GM23248 (cell line): ENCODE data around the gene GLRX. TPM values are rescaled to one million over a fixed set of nuclear protein-coding genes. Genes with fewer than 3 reads are reported as not detected.
A peak's percentile ranks its signal among the peaks of the same experiment; 100 is the strongest.

Source experiments
- DNase-seq: peaks from one replicate; pipeline ENCODE4 v3.0.0-alpha.2; 2015
- H2AFZ ChIP-seq: fragments of 200-600 bp; sonication (generic); 2 replicates; pipeline ENCODE4 v1.6.1; 2016; ENCODE audit warnings: antibody characterized with exemption
- H3F3A ChIP-seq: fragments of 200-600 bp; sonication (generic); 2 replicates; pipeline ENCODE4 v1.6.1; 2016; ENCODE audit warnings: mild to moderate bottlenecking, antibody characterized with exemption, mixed run types; ENCODE audit not compliant: insufficient read depth
- H3K27ac ChIP-seq: fragments of 200-600 bp; sonication (generic); 2 replicates; pipeline ENCODE4 v1.5.1; 2016; ENCODE audit warnings: mild to moderate bottlenecking
- H3K27me3 ChIP-seq: fragments of 200-600 bp; sonication (generic); replicated peaks from 2 replicates; pipeline ENCODE4 v1.6.1; 2016; ENCODE audit warnings: mild to moderate bottlenecking; ENCODE audit not compliant: insufficient read depth
- H3K36me3 ChIP-seq: fragments of 200-600 bp; sonication (generic); 2 replicates; pipeline ENCODE4 v1.6.1; 2016; ENCODE audit warnings: low read depth, mild to moderate bottlenecking
- H3K4me1 ChIP-seq: fragments of 200-600 bp; sonication (generic); 2 replicates; pipeline ENCODE4 v1.6.1; 2016; ENCODE audit warnings: mild to moderate bottlenecking; ENCODE audit not compliant: insufficient read depth
- H3K4me2 ChIP-seq: fragments of 200-600 bp; sonication (generic); one replicate; pipeline ENCODE4 v1.6.1; 2016; ENCODE audit warnings: mild to moderate bottlenecking; ENCODE audit not compliant: unreplicated experiment
- H3K4me3 ChIP-seq: fragments of 200-600 bp; sonication (generic); 2 replicates; pipeline ENCODE4 v1.5.1; 2016; ENCODE audit warnings: mild to moderate bottlenecking
- H3K79me2 ChIP-seq: fragments of 200-600 bp; sonication (generic); 2 replicates; pipeline ENCODE4 v1.6.1; 2016; ENCODE audit warnings: mild to moderate bottlenecking; ENCODE audit not compliant: insufficient read depth
- H3K9ac ChIP-seq: fragments of 200-600 bp; sonication (generic); 2 replicates; pipeline ENCODE4 v1.6.1; 2016; ENCODE audit warnings: mild to moderate bottlenecking
- H3K9me2 ChIP-seq: fragments of 200-600 bp; sonication (generic); 2 replicates; pipeline ENCODE4 v1.6.1; 2016; ENCODE audit warnings: mixed run types, mild to moderate bottlenecking, moderate library complexity; ENCODE audit not compliant: insufficient read depth
- H3K9me3 ChIP-seq: fragments of 200-600 bp; sonication (generic); one replicate; pipeline ENCODE4 v1.6.1; 2017; ENCODE audit warnings: low read depth
- H4K20me1 ChIP-seq: fragments of 200-600 bp; sonication (generic); 2 replicates; pipeline ENCODE4 v1.6.0; 2016; ENCODE audit not compliant: insufficient read depth
- EZH2 ChIP-seq: fragments of 200-600 bp; sonication (generic); IDR thresholded peaks from 2 replicates; pipeline ENCODE4 v1.6.1; 2018; ENCODE audit warnings: antibody characterized with exemption, mild to moderate bottlenecking; ENCODE audit not compliant: insufficient read depth, poor library complexity, severe bottlenecking
- EZH2phosphoT487 ChIP-seq: fragments of 200-600 bp; sonication (generic); IDR thresholded peaks from 2 replicates; pipeline ENCODE4 v1.6.1; 2018; ENCODE audit warnings: antibody characterized with exemption, moderate library complexity, mild to moderate bottlenecking, low read depth; ENCODE audit not compliant: insufficient read depth
- WGBS, 2 experiments: methylation state at CpG; one replicate each; pipeline ENCODE4 v1.1.6; 2015 to 2017; ENCODE audit warnings: low lambda C conversion rate in 2 of 2, low coverage in 1 of 2; ENCODE audit errors: missing lambda C conversion rate in 2 of 2; 5-methylcytosine and 5-hydroxymethylcytosine counted together
- in situ Hi-C: fragments of 300-500 bp; cut with MboI; formaldehyde crosslinking; loops from 2 replicates; pipeline ENCODE4 v1.15.0; 2020
- polyA plus RNA-seq: library from polyadenylated mRNA; unstranded; fragments of >200 nt; fragmentation: Nextera tagmentation; extraction: Ambion mirVana; gene quantifications from 2 replicates; pipeline ENCODE4 v1.2.1, GENCODE V29; 2016
- total RNA-seq: library from RNA; depleted of rRNA; stranded (reverse); fragments of >200 nt; shearing (Covaris generic); gene quantifications from 2 replicates; pipeline ENCODE4 v1.2.3, GENCODE V29; 2014

The GLRX gene
- total and polyA plus RNA-seq, 2 experiments from 2014 or later: 144 to 316 TPM

DNA sequence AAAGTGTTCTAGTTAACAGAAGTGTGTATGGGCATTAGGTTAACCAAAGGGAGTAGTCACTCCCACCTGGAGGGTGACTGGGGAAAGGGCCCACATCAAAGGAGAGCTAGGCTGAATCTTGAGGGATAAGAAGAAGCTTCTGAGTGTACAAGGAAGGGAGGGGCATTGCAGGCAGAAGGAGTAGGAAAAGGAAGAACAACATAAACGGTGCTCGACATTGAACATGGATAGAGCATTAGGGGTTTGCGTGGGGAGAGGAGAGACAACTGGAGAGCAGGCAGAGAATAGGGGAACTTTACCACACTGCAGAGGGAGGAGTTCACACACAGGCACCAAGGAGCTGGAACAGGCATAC, 5.3 kb upstream of the GLRX start:
- Histone ChIP-seq H2AFZ (no peak overlapping the region), H4K20me1 (no peaks in the 10 kb centered on the region), H3K4me3 (no peak overlapping the region), H3K27me3 (no peaks in the 10 kb centered on the region), H3K4me2 (no peak overlapping the region), H3F3A (peaks cover 16% of the 10 kb centered on the region), H3K79me2 (no peaks in the 10 kb centered on the region), H3K36me3 (no peaks in the 10 kb centered on the region), H3K27ac (no peak overlapping the region), H3K9ac (no peak overlapping the region), H3K9me2 (no peaks in the 10 kb centered on the region), H3K4me1 (peaks cover 15% of the 10 kb centered on the region), H3K9me3 (no peaks in the 10 kb centered on the region)
- no peak for DNase-seq
- no peak for TF ChIP-seq EZH2phosphoT487
- TF ChIP-seq EZH2: no peak
- in situ Hi-C loops: no loop called here
- 96 to 100% methylated on average over 3 of the region's 3 CpGs for WGBS, 2 experiments

DNA sequence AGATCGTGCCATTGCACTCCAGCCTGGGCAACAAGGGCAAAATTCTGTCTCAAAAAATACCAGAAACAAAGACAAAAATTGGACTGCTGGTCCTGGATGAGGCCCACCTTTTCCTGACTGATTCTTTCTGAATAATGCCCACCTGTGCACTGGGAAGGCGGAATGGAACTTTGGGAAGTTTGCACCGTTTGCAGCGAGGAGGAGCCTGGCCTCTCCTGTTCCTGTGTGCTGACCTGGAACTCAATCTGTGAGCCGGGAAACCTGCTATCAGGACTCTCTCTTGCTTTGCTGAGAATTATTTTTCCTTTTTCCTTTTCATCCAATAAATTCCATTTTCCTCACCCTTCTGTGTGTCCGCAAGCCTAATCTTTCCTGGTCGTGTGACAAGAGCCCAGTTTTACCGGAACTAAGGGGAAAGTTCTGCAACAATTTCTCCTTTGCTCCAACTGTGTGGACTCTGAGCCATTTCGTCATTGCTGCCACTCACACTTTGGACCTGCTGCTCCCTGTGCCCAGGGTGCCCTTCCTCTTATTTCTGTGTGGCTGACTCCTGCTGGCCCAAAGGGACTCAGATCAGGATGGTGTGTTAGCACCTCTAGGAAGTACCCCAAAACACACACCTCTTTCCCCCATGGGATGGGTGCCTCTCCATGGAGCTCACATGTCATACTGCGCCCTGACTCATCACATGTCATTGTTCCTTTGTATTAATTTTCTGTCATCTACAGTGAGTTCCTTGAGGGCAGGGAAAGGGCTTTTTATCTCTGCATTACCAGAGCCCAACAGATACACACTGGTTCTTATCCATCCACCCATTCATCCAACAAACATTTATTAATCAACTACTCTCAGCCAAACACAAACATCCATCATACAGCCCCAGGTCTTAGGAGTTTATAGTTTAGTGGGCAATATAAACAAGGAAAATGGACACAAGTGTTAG, 4.7 kb upstream of the GLRX start:
- Histone ChIP-seq H4K20me1 (no peaks in the 10 kb centered on the region), H3K9me3 (no peaks in the 10 kb centered on the region), H3K4me1 (peaks cover 15% of the 10 kb centered on the region), H3K27ac (no peak overlapping the region), H3K27me3 (no peaks in the 10 kb centered on the region), H2AFZ (no peak overlapping the region), H3K9ac (no peak overlapping the region), H3K4me2 (no peak overlapping the region), H3F3A (peaks cover 17% of the 10 kb centered on the region), H3K36me3 (no peaks in the 10 kb centered on the region), H3K4me3 (no peak overlapping the region), H3K79me2 (peaks cover 3% of the 10 kb centered on the region), H3K9me2 (no peaks in the 10 kb centered on the region)
- TF ChIP-seq EZH2 (no peak), EZH2phosphoT487 (no peak)
- in situ Hi-C loops: no loop called here
- no peak for DNase-seq
- WGBS, 2 experiments: 93 to 98% methylated on average over 10 of the region's 10 CpGs

DNA sequence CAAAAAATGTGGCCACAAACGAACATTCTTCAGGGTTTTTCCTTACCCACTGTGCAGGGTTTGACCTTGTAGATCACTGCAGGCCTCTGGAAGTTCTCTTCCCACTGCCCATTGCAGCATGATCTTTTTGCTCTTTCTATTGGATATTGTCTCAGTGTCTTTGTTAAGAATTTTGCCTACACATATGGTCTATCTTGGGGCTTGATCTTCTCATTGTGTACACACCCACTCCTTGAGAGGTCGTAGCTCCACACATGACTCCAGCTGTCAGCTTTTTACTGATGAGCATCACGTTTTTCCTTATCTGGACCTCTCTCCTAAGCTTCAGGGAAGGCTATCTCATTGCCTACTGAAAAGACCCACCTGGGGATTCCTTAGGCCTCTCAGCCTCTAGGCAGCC, 3.0 kb upstream of the GLRX start:
- Histone ChIP-seq H3K27me3 (no peaks in the 10 kb centered on the region), H3K4me3 (no peak overlapping the region), H4K20me1 (peaks cover 9% of the 10 kb centered on the region; the same call in 1 of the 2 replicates), H3K27ac (no peak overlapping the region), H3K36me3 (0 out of 2 replicates have a peak, but pooled peaks cover 2% of the 10 kb centered on the region), H3K4me2 (no peak overlapping the region), H3F3A (peaks cover 30% of the 10 kb centered on the region), H3K9me2 (no peaks in the 10 kb centered on the region), H3K9me3 (no peaks in the 10 kb centered on the region), H3K79me2 (peaks cover 20% of the 10 kb centered on the region), H3K9ac (no peak overlapping the region), H2AFZ (no peak overlapping the region), H3K4me1 (peaks cover 21% of the 10 kb centered on the region)
- DNase-seq: no peak
- 82 to 83% methylated on average over 3 of the region's 3 CpGs for WGBS, 2 experiments
- TF ChIP-seq EZH2phosphoT487 (no peak), EZH2 (no peak)
- in situ Hi-C loops: no loop called here

DNA sequence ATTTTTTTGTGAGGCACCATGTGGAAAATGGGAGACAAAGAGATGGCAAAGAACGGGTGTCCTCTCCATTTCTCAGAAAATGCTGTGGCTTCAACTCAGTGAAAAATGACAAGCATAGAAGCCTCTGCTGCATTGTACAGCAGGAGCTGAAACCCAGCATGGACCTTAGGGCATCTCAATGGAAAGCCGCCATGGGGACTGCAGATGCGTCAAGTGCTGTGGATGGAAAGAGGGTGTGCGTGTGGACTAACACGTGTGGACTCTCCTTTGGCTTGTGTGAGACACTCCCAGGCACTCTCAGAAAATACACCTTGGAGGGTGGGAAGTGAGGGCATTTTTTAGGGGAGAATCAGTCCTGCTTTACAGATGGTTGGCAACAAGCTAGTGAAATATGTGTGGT, 2.2 kb upstream of the GLRX start:
- Histone ChIP-seq H3F3A (peaks cover 32% of the 10 kb centered on the region), H3K4me1 (peaks cover 28% of the 10 kb centered on the region), H3K36me3 (0 out of 2 replicates have a peak, but pooled peaks cover 4% of the 10 kb centered on the region), H3K4me3 (no peak overlapping the region), H3K27me3 (no peaks in the 10 kb centered on the region), H3K27ac (peak overlapping the region; percentile 97), H3K4me2 (peak overlapping the region; percentile 89), H2AFZ (peak overlapping the region; percentile 80; the same call in 1 of the 2 replicates), H3K9me2 (no peaks in the 10 kb centered on the region), H4K20me1 (peaks cover 9% of the 10 kb centered on the region; the same call in 1 of the 2 replicates), H3K9me3 (no peaks in the 10 kb centered on the region), H3K9ac (peak overlapping the region; percentile 90; the same call in 1 of the 2 replicates), H3K79me2 (peaks cover 28% of the 10 kb centered on the region)
- in situ Hi-C loops: no loop called here
- TF ChIP-seq EZH2 (no peak), EZH2phosphoT487 (no peak)
- no peak for DNase-seq
- WGBS, 2 experiments: 86 to 88% methylated on average over 5 of the region's 5 CpGs
